Nephron progenitor cell (in vitro differentiated cells): ENCODE data around the gene SLC12A5.
"Not testable (repeated sequence)": the region's sequence is repeated elsewhere in the genome, so short reads cannot be mapped to it uniquely, and the experiment has no call there.

Experiments
- DNase-seq: peaks from one replicate; pipeline ENCODE4 v3.0.0; 2021
- H3K27ac Mint-ChIP-seq: 2 replicates; pipeline ENCODE4 v1.8.0; 2021; ENCODE audit warnings: mild to moderate bottlenecking, moderate library complexity, mixed read lengths
- H3K27me3 Mint-ChIP-seq: 2 replicates; pipeline ENCODE4 v1.8.0; 2021; ENCODE audit warnings: mild to moderate bottlenecking, low read depth, mixed read lengths; ENCODE audit not compliant: poor library complexity
- H3K36me3 Mint-ChIP-seq: 2 replicates; pipeline ENCODE4 v1.8.0; 2021; ENCODE audit warnings: low read depth, mixed read lengths
- H3K4me1 Mint-ChIP-seq: 2 replicates; pipeline ENCODE4 v1.8.0; 2021; ENCODE audit warnings: mixed read lengths
- H3K4me3 Mint-ChIP-seq: 2 replicates; pipeline ENCODE4 v1.8.0; 2021; ENCODE audit warnings: mild to moderate bottlenecking, moderate library complexity, mixed read lengths
- H3K9me3 Mint-ChIP-seq: 2 replicates; pipeline ENCODE4 v1.8.0; 2021; ENCODE audit warnings: mild to moderate bottlenecking, moderate library complexity, mixed read lengths
- CTCF ChIP-seq: fragments of 200-600 bp; sonication (generic); IDR thresholded peaks from 2 replicates; pipeline ENCODE4 v1.5.0; 2021; ENCODE audit warnings: antibody characterized with exemption

Gene SLC12A5

GRCh38 chr20:46028772-46029371 lies at the start of gene SLC12A5:
Gene SLC12A5 (plus strand): TSS chr20:46029215. CDS start chr20:46029345, 130 bp downstream.
- no peak for TF ChIP-seq CTCF

GRCh38 chr20:45981261-45981660 lies 47.8 kb upstream of the SLC12A5 start:
- no peaks in the 10 kb centered on the region for H3K4me1 Mint-ChIP-seq
- no peak for TF ChIP-seq CTCF
- H3K9me3 Mint-ChIP-seq, result no peaks in the 10 kb centered on the region
- peaks cover 48% of the 10 kb centered on the region for H3K27me3 Mint-ChIP-seq
- H3K4me3 Mint-ChIP-seq, result no peak overlapping the region
- no peak overlapping the region for H3K27ac Mint-ChIP-seq
- DNase-seq, result no peak
- no peaks in the 10 kb centered on the region for H3K36me3 Mint-ChIP-seq

More at GRCh38 chr20:46028772-46029371, at the start of gene SLC12A5:
- Mint-ChIP-seq H3K4me1 (peaks cover 4% of the 10 kb centered on the region), H3K27me3 (peaks cover 100% of the 10 kb centered on the region), H3K27ac (no peak within 1 kb of the TSS), H3K36me3 (no peaks in the 10 kb centered on the region), H3K9me3 (no peaks in the 10 kb centered on the region), H3K4me3 (no peak within 1 kb of the TSS)
- no peak for DNase-seq

- no peak overlapping the region for H3K27ac Mint-ChIP-seq
- H3K4me3 Mint-ChIP-seq, result no peak overlapping the region
- no peaks in the 10 kb centered on the region for H3K9me3 Mint-ChIP-seq
- no peaks in the 10 kb centered on the region for H3K36me3 Mint-ChIP-seq
- no peak for TF ChIP-seq CTCF
- peaks cover 43% of the 10 kb centered on the region for H3K27me3 Mint-ChIP-seq
- H3K4me1 Mint-ChIP-seq, result no peaks in the 10 kb centered on the region
- no peak for DNase-seq
These were observed 45.7 kb upstream of the SLC12A5 start for GRCh38 chr20:45983279-45983743.

- H3K36me3 Mint-ChIP-seq, result no peaks in the 10 kb centered on the region
- no peaks in the 10 kb centered on the region for H3K4me1 Mint-ChIP-seq
- peaks cover 42% of the 10 kb centered on the region for H3K27me3 Mint-ChIP-seq
- H3K9me3 Mint-ChIP-seq, result no peaks in the 10 kb centered on the region
- TF ChIP-seq CTCF, result no peak
- DNase-seq, result no peak
- H3K4me3 Mint-ChIP-seq, result no peak overlapping the region
- H3K27ac Mint-ChIP-seq, result no peak overlapping the region
These were observed 43.4 kb upstream of the SLC12A5 start for GRCh38 chr20:45985573-45985972.

- H3K4me3 Mint-ChIP-seq, result no peak overlapping the region
- peak; percentile 89 for DNase-seq
- H3K9me3 Mint-ChIP-seq, result no peaks in the 10 kb centered on the region
- TF ChIP-seq CTCF, result peak; percentile 85
- H3K36me3 Mint-ChIP-seq, result no peaks in the 10 kb centered on the region
- H3K27me3 Mint-ChIP-seq, result peaks cover 42% of the 10 kb centered on the region
- H3K27ac Mint-ChIP-seq, result no peak overlapping the region
- H3K4me1 Mint-ChIP-seq, result no peaks in the 10 kb centered on the region
These were observed 41.8 kb upstream of the SLC12A5 start for GRCh38 chr20:45987108-45987780.

GRCh38 chr20:45988830-45989229 lies 40.2 kb upstream of the SLC12A5 start:
- H3K4me1 Mint-ChIP-seq, DNase-seq, H3K36me3 Mint-ChIP-seq, H3K27ac Mint-ChIP-seq, H3K9me3 Mint-ChIP-seq, H3K4me3 Mint-ChIP-seq: not testable (repeated sequence)
- H3K27me3 Mint-ChIP-seq, result peaks cover 36% of the 10 kb centered on the region
